ENCODE results near the gene LGR4. TPM values are rescaled to one million over a fixed set of nuclear protein-coding genes. Genes with fewer than 3 reads are reported as not detected.

The LGR4 gene
- total RNA-seq, 1 donor from 2014 or later, result 154 TPM

GRCh38 chr11:27412192-27412691 lies 60.3 kb downstream of the LGR4 start:
- no peak for DNase-seq (ENCODE audit: low spot score, unreplicated experiment)
- Mint-ChIP-seq H3K27ac (peak overlapping the region; percentile 25), H3K9me3 (ENCODE audit: low read depth) (no peaks in the 10 kb centered on the region), H3K27me3 (no peaks in the 10 kb centered on the region), H3K36me3 (ENCODE audit: insufficient read depth) (peaks cover 9% of the 10 kb centered on the region), H3K4me1 (ENCODE audit: low read depth) (peaks cover 43% of the 10 kb centered on the region), H3K4me3 (ENCODE audit: low read depth) (no peak overlapping the region)
- no peak for TF ChIP-seq CTCF (IDR thresholded peaks at IDR 0.05; ENCODE audit: unreplicated experiment)

GRCh38 chr11:27411328-27411727 lies 61.3 kb downstream of the LGR4 start:
- no peak overlapping the region for H3K4me3 Mint-ChIP-seq (ENCODE audit: low read depth)
- DNase-seq (ENCODE audit: low spot score, unreplicated experiment), result no peak
- H3K9me3 Mint-ChIP-seq (ENCODE audit: low read depth), result no peaks in the 10 kb centered on the region
- H3K4me1 Mint-ChIP-seq (ENCODE audit: low read depth), result peaks cover 34% of the 10 kb centered on the region
- peaks cover 9% of the 10 kb centered on the region for H3K36me3 Mint-ChIP-seq (ENCODE audit: insufficient read depth)
- H3K27me3 Mint-ChIP-seq, result no peaks in the 10 kb centered on the region
- no peak for TF ChIP-seq CTCF (IDR thresholded peaks at IDR 0.05; ENCODE audit: unreplicated experiment)
- no peak overlapping the region for H3K27ac Mint-ChIP-seq

DNA sequence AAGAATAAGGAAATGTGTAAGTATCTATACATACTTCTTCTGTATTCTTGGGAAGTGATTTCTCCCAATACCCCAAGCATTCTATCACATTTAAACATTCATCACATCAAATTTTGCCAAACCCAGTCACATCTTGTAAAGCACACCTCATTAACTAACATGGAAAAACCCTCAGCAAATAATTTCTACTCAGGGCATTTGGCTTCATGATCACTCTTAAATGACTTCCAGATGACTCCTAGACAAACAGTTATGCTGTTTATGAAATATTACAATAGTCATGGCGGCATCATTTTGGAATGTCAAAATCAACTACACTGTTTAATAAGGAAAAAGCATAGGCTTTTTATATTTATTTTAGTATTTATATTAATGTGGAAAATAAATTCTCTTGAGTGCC lies 62.3 kb downstream of the LGR4 start:
- no peak for DNase-seq (ENCODE audit: low spot score, unreplicated experiment)
- H3K4me3 Mint-ChIP-seq (ENCODE audit: low read depth), result no peak overlapping the region
- H3K36me3 Mint-ChIP-seq (ENCODE audit: insufficient read depth), result peaks cover 7% of the 10 kb centered on the region
- no peaks in the 10 kb centered on the region for H3K9me3 Mint-ChIP-seq (ENCODE audit: low read depth)
- no peak overlapping the region for H3K27ac Mint-ChIP-seq
- H3K4me1 Mint-ChIP-seq (ENCODE audit: low read depth), result peaks cover 26% of the 10 kb centered on the region
- TF ChIP-seq CTCF (IDR thresholded peaks at IDR 0.05; ENCODE audit: unreplicated experiment), result no peak
- H3K27me3 Mint-ChIP-seq, result no peaks in the 10 kb centered on the region

GRCh38 chr11:27409742-27410141 lies 62.8 kb downstream of the LGR4 start:
- no peak for DNase-seq (ENCODE audit: low spot score, unreplicated experiment)
- no peaks in the 10 kb centered on the region for H3K9me3 Mint-ChIP-seq (ENCODE audit: low read depth)
- H3K27me3 Mint-ChIP-seq, result no peaks in the 10 kb centered on the region
- peaks cover 20% of the 10 kb centered on the region for H3K4me1 Mint-ChIP-seq (ENCODE audit: low read depth)
- H3K36me3 Mint-ChIP-seq (ENCODE audit: insufficient read depth), result peaks cover 7% of the 10 kb centered on the region
- no peak for TF ChIP-seq CTCF (IDR thresholded peaks at IDR 0.05; ENCODE audit: unreplicated experiment)
- no peak overlapping the region for H3K27ac Mint-ChIP-seq
- H3K4me3 Mint-ChIP-seq (ENCODE audit: low read depth), result no peak overlapping the region

DNA sequence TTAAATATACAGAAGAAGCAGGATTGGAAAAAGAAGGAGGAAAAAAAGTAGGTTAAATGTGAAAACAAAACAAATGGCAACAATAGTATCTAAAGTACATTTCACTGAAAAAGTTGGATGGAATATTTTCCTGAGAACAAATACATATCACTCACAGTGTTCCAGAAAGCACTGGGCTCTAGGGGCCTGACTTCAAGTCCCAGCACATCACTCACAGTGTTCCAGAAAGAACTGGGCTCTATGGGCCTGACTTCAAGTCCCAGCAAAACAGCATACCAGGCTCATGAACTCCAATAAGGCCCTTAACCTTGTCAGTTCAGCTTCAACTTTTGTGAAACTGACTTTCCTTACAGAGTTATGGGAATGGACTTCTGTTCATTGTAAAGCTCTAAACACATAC lies 63.5 kb downstream of the LGR4 start:
- H3K4me3 Mint-ChIP-seq (ENCODE audit: low read depth), result no peak overlapping the region
- no peaks in the 10 kb centered on the region for H3K9me3 Mint-ChIP-seq (ENCODE audit: low read depth)
- H3K4me1 Mint-ChIP-seq (ENCODE audit: low read depth), result peaks cover 22% of the 10 kb centered on the region
- H3K27me3 Mint-ChIP-seq, result no peaks in the 10 kb centered on the region
- H3K36me3 Mint-ChIP-seq (ENCODE audit: insufficient read depth), result peaks cover 14% of the 10 kb centered on the region
- peak overlapping the region; percentile 39 for H3K27ac Mint-ChIP-seq
- no peak for TF ChIP-seq CTCF (IDR thresholded peaks at IDR 0.05; ENCODE audit: unreplicated experiment)
- DNase-seq (ENCODE audit: low spot score, unreplicated experiment), result no peak
